Esophagus (tissue), 2 donors: ENCODE measurements around the gene PYGM. TPM values are rescaled to one million over a fixed set of nuclear protein-coding genes. Genes with fewer than 3 reads are reported as not detected.
A peak's percentile ranks its signal among the peaks of the same experiment; 100 is the strongest.

Experiments used
- H3K27ac ChIP-seq, 2 donors: one replicate each; pipeline ENCODE4 v1.5.1; 2013; ENCODE audit warnings: low read depth in 2 of 2, mild to moderate bottlenecking in 2 of 2, inconsistent platforms in 1 of 2, low read length in 1 of 2, moderate library complexity in 1 of 2
- H3K27me3 ChIP-seq, 2 donors: one replicate each; pipeline ENCODE4 v1.6.1; 2013; ENCODE audit warnings: low read length in 2 of 2, control low read depth in 1 of 2, mild to moderate bottlenecking in 1 of 2; ENCODE audit not compliant: insufficient read depth in 2 of 2, control insufficient read depth in 1 of 2
- H3K36me3 ChIP-seq, 2 donors: one replicate each; pipeline ENCODE4 v1.6.1; 2013; ENCODE audit warnings: low read length in 1 of 2; ENCODE audit not compliant: control insufficient read depth in 2 of 2, insufficient read depth in 2 of 2
- H3K4me1 ChIP-seq, 2 donors: one replicate each; pipeline ENCODE4 v1.6.1; 2013; ENCODE audit warnings: low read length in 1 of 2; ENCODE audit not compliant: control insufficient read depth in 2 of 2, insufficient read depth in 2 of 2
- H3K4me3 ChIP-seq, 2 donors: one replicate each; pipeline ENCODE4 v1.5.1; 2013; ENCODE audit warnings: low read length in 2 of 2, mild to moderate bottlenecking in 2 of 2, low read depth in 1 of 2, moderate library complexity in 1 of 2
- H3K9me3 ChIP-seq, 2 donors: one replicate each; pipeline ENCODE4 v1.6.1; 2013; ENCODE audit warnings: mild to moderate bottlenecking in 2 of 2, low read depth in 1 of 2, low read length in 1 of 2, moderate library complexity in 1 of 2; ENCODE audit not compliant: control insufficient read depth in 2 of 2, insufficient read depth in 1 of 2
- WGBS, 2 donors: extraction: QIAGEN DNeasy Blood & Tissue Kit; methylation state at CpG; one replicate each; pipeline ENCODE4 v1.1.7; 2013; 5-methylcytosine and 5-hydroxymethylcytosine counted together
- polyA plus RNA-seq, 2 donors: library from polyadenylated mRNA; stranded (reverse); fragments of 200-250 nt; gene quantifications; one replicate each; pipeline ENCODE4 v1.2.3, GENCODE V29; 2013
- donor health status: healthy with polysubstance abuse.
- donor health status: Bipolar disorder and iron deficiency.

PYGM gene
- polyA plus RNA-seq, 2 donors: 1.2 to 1.7 TPM

DNA sequence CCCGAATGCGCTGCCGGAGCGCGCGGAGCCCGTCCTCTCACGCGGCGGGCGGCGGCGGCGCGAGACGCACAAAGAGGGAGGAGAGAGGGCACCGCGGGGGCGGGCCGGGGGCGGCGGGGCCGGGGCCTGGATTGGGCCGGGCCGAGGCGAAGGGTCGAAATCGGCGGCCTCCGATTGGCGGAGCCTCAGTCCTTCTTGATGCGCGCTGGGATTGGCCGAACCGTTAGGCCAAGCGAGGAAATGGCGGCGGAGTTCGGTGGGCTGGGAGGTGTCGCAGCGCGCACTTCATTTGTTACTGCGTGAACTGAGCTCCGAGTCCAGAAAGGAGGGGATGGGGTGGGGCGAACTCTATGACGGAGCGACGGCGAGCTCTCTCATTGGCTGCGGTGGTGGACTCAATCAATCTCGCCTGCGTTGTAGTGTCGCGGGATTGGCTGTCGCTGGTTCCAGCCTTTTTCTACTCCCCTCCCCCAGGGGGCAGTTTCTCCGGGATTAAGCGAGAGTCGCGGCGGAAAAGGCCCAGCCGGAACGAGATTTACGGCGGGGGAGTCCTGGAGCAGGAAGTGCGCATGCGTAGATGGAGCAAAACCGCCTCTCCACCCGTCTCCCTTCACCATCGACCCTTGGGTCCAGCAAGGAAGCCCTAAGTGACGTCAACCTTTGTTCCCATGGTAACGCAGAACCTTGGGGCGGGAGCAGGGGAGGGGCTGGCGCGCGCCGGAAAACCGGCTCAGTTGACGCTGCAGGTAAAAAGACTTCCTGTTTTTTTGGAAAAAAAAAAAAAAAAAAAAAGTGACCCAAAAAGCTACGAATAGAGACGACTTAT is 18.9 kb upstream of the PYGM start, which contains the start of gene SF1:
Gene SF1 (minus strand): TSS at position 70 of the 826 bp plus-strand sequence. CDS start 150 bp downstream, outside the sequence.
- 0 to 1% methylated on average over 77 to 80 of the region's 80 CpGs for WGBS, 2 donors
- Histone ChIP-seq H3K27ac (peak within 1 kb of the TSS; percentile 97 to 100), H3K9me3 (no peaks in the 10 kb centered on the region), H3K4me3 (peak within 1 kb of the TSS; percentile 87 to 94), H3K4me1 (no peaks in the 10 kb centered on the region), H3K36me3 (peaks cover 2 to 13% of the 10 kb centered on the region in 2 donors), H3K27me3 (no peaks in the 10 kb centered on the region)

DNA sequence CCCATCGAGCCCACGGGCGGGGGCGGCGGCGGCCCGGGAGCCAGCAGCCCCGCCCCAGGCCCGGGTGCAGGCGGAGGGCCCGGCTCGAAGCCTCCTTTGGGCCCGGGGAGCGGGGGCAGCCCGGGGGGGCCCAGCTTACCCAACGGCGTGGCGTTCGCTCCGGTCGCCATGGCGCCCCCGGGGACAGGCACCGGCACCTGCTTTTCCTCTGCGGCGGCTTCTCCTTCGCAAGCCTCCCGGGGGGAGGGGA is 18.4 kb upstream of the PYGM start:
- no peaks in the 10 kb centered on the region for H3K9me3 ChIP-seq
- H3K27ac ChIP-seq: peak overlapping the region; percentile 97 to 100
- no peaks in the 10 kb centered on the region for H3K4me1 ChIP-seq
- peak overlapping the region; percentile 87 to 94 for H3K4me3 ChIP-seq
- peaks cover 2 to 15% of the 10 kb centered on the region in 2 donors for H3K36me3 ChIP-seq
- no peaks in the 10 kb centered on the region for H3K27me3 ChIP-seq
- WGBS, 2 donors: 0 to 1% methylated on average over 12 to 28 of the region's 28 CpGs

DNA sequence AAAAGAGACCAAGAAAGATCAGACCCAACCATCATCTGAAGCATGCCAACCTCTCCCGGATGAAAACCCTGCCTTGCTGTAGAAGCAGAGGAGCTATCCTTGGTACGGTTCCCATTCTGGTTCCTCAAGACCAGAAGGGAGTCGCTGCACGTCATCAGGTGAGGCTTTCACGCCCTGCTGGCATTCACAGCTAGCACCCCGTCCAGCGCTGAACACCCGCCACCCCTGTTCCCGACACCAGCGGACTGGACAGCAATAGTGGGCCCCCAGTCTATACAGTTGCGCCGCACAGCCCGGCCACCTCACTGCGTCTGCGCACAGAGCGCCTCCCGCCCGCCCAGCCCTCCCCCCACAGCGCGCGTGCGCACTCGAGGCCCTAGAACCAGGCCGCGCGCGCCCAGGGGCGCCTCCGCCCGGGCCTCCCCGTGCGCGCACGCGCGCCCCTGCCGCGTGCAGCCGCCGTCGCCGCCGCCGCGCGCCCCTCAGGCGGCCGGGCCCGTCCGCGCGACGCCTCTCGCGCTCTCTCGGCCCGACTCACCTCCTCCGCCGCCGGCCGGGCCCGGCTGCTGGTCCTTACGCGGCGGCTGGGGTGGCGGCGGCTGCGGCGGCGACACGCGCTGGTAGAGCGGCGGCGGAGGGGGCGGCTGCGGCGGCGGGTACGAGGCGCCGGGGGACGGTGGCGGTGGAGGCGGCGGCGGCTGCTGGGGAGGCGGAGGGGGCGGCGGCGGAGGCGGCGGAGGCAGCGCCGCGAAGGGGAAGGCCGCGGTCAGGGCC is 17.9 kb upstream of the PYGM start:
- Histone ChIP-seq H3K4me3 (peak overlapping the region; percentile 87 to 94), H3K27me3 (no peaks in the 10 kb centered on the region), H3K36me3 (peaks cover 6 to 17% of the 10 kb centered on the region in 2 donors), H3K27ac (peak overlapping the region; percentile 97 to 100), H3K4me1 (no peaks in the 10 kb centered on the region), H3K9me3 (no peaks in the 10 kb centered on the region)
- 0% methylated on average over 51 to 98 of the region's 98 CpGs for WGBS, 2 donors

DNA sequence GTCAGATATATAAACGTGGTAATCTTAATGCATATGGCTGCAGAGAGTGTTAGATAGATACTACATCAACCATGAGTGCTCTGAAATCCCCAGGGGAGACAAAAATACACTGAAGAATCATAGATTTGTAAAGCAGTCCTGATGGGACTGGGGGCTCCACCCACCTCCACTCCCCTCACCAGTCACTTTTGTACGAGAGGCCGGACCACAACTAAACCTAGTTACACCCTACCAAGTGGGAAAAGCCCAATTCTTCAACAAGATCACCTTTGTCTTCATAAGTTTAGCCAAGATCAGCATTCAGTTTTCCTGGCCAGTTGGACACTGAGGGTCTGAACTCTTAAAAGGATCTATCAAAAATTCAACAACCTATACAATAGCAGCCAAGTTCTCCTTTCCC is 17.1 kb upstream of the PYGM start:
- Histone ChIP-seq H3K27me3 (no peaks in the 10 kb centered on the region), H3K27ac (no peak overlapping the region), H3K36me3 (peaks cover 6 to 17% of the 10 kb centered on the region in 2 donors), H3K4me1 (no peaks in the 10 kb centered on the region), H3K4me3 (peak overlapping the region; percentile 63 to 87), H3K9me3 (no peaks in the 10 kb centered on the region)
- WGBS, 2 donors: 7 to 8% methylated on average over 3 of the region's 3 CpGs

DNA sequence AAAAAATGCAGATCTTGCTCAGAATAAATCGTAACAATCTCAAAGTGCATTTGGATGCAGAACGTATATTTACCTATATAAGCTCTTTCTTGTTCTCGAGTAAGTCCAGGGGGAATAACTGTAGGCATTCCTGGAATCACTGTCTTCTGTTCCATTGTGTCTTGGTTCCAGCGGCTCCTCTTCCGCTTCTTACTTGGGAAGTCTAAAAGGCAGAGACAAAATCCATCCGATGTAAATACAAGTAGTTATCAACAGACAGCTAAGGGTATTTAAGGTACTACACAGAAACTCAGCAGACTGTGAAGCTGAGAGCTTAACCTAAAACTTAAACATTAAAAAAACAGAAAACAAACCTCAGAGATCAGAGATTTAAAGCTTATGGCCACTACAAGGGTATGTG is 16.7 kb upstream of the PYGM start:
- Histone ChIP-seq H3K9me3 (no peaks in the 10 kb centered on the region), H3K4me1 (no peaks in the 10 kb centered on the region), H3K27ac (no peak overlapping the region), H3K27me3 (no peaks in the 10 kb centered on the region), H3K36me3 (peaks cover 6 to 17% of the 10 kb centered on the region in 2 donors), H3K4me3 (peak overlapping the region in 1 of 2 donors; percentile 87)
- WGBS, 2 donors: 49 to 52% methylated on average over 6 of the region's 6 CpGs

DNA sequence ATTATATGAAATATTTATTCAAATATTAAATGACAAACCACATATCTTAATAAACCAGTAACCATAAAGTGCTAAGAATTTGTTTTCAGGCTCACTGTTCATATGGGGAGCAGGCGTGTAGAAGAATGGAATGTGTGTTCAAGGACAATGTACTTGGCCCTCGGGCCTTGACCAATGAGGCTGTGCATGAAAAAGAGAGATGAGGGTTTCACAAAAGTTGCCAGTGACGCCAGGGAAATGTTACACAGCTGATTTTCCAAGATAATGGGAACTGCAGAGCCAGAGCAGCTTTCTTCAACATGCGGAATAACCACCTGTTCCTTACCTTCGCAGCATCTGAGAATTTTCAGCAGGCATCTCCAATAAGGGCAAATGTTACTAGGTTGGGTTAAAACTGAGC is 14.4 kb upstream of the PYGM start:
- H3K27ac ChIP-seq: no peak overlapping the region
- H3K4me3 ChIP-seq: no peak overlapping the region
- no peaks in the 10 kb centered on the region for H3K4me1 ChIP-seq
- 74 to 78% methylated on average over 5 of the region's 5 CpGs for WGBS, 2 donors
- H3K27me3 ChIP-seq: no peaks in the 10 kb centered on the region
- peaks cover 23 to 35% of the 10 kb centered on the region in 2 donors for H3K36me3 ChIP-seq
- H3K9me3 ChIP-seq: no peaks in the 10 kb centered on the region

DNA sequence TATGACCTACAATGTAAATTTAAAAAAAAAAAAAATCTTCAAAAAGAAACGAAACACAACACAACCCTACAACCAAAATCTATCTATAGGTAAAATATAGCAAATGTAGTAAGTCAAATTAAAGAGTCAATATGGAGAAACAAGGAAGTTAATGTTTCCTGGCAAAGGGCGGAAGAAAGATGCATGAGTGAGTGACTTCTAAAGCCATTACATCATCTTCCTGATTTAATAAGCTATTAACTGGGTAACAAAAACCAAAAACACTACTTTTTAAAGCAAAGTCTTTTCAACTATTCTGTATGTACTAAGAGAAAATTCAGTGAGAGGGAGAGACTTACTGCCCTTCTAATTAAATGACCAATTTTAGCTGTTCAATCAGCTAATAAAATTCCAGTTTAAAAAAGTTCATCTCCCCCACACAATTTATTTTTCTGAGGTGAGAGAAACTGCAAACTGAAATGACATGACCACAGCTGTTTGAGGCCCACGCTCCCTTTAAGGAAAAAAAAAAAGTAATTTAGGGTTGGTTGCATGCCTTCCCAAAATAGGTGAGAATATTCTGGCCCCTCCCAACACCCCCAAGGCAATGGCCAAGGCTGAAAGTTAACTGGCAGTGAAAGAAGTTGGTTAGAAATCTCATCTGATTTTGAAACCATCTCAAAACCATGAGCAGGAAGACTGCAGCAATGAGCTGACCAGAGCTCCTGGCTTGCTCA is 12.7 kb upstream of the PYGM start:
- H3K9me3 ChIP-seq: no peaks in the 10 kb centered on the region
- peaks cover 35 to 51% of the 10 kb centered on the region in 2 donors for H3K36me3 ChIP-seq
- H3K27ac ChIP-seq: peak overlapping the region in 1 of 2 donors; percentile 67
- no peaks in the 10 kb centered on the region for H3K4me1 ChIP-seq
- H3K4me3 ChIP-seq: no peak overlapping the region
- WGBS, 2 donors: 53 to 57% methylated on average over 3 of the region's 3 CpGs
- no peaks in the 10 kb centered on the region for H3K27me3 ChIP-seq

DNA sequence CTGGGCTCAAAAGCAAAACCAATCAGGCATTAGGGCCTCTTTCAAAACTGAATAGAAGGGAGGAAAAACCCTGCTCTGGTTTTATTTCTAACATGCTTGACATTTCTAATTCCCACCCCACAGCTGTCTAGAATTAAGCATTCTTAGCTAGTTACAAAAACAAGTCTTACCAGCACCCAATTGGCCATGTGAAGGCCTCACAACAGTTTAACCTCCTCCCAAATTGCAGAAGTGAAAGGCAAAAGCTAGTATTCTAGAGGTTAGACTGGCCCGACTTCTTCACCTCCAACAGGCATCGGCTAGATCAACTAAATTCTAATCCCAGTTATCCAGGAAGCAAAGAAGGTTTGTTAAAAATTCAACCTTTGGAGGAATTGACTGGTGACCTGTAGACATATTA is 12.1 kb upstream of the PYGM start:
- Histone ChIP-seq H3K27me3 (no peaks in the 10 kb centered on the region), H3K27ac (no peak overlapping the region), H3K36me3 (peaks cover 41 to 57% of the 10 kb centered on the region in 2 donors), H3K4me3 (no peak overlapping the region), H3K9me3 (no peaks in the 10 kb centered on the region), H3K4me1 (no peaks in the 10 kb centered on the region)
- 75 to 76% methylated on average over 2 of the region's 2 CpGs for whole genome bisulfite sequencing, 2 donors

DNA sequence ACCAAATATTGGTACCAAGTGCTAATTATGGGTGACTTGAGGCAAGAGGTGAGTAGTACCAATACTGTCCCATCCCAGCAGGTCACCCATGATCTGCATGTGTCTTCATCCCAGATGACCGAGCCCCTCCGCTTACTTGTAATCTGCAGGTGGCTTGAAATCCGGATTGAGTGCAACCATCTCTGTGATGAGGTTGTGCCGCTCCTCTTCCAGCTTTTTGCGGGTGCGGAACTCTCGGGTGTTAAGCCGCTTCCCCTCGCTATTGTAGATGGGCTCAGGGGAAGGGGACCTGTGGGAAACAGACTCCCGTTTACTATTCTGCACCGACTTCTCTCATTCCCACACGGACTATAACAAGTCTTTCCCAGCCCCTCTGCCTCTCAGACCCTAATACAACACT is 10.3 kb upstream of the PYGM start:
- 91 to 94% methylated on average over 12 of the region's 12 CpGs for WGBS, 2 donors
- Histone ChIP-seq H3K36me3 (peaks cover 42 to 65% of the 10 kb centered on the region in 2 donors), H3K4me1 (no peaks in the 10 kb centered on the region), H3K9me3 (no peaks in the 10 kb centered on the region), H3K27ac (no peak overlapping the region), H3K27me3 (no peaks in the 10 kb centered on the region), H3K4me3 (no peak overlapping the region)
